ENCODE data around the gene NIN. TPM values are rescaled to one million over a fixed set of nuclear protein-coding genes. Genes with fewer than 3 reads are reported as not detected.
"Not testable (repeated sequence)": the region's sequence is repeated elsewhere in the genome, so short reads cannot be mapped to it uniquely, and the experiment has no call there.

NIN gene
- total RNA-seq, 4 donors from 2014 or later: 9.4 to 66.3 (median 26.5) TPM

- 68 to 72% methylated on average over 4 of the region's 4 CpGs for WGBS, 2 donors (ENCODE audit: low coverage in 1 of 2)
- H3K4me3 ChIP-seq: no peak overlapping the region
- intact Hi-C loops (cut with DNase I; ENCODE audit: low total_unique reads): no loop called here
- in situ Hi-C loops (cut with MboI; ENCODE audit: low pct_ligation_motif_present in 1 of 4, low pct_unique_long_range_greater_than_20kb in 1 of 4, low sequenced_read_pairs in 3 of 4): no loop called here
- no peaks in the 10 kb centered on the region for H3K27me3 ChIP-seq
- no peak for TF ChIP-seq CTCF (IDR thresholded peaks at IDR 0.05)
- TF ChIP-seq POLR2AphosphoS5 (IDR thresholded peaks at IDR 0.05): no peak
- TF ChIP-seq EP300 (IDR thresholded peaks at IDR 0.05; ENCODE audit: low read depth): no peak
- no peak for TF ChIP-seq POLR2A (IDR thresholded peaks at IDR 0.05)
- no peaks in the 10 kb centered on the region for H3K9me3 ChIP-seq
- no peak overlapping the region for H3K27ac ChIP-seq
- no peaks in the 10 kb centered on the region for H3K36me3 ChIP-seq
- no peaks in the 10 kb centered on the region for H3K4me1 ChIP-seq
- no peak for DNase-seq
Observed at GRCh38 chr14:50697659-50698290, 133.2 kb downstream of the NIN start.

GRCh38 chr14:50694260-50694659, 136.7 kb downstream of the NIN start:
- in situ Hi-C loops (cut with MboI; ENCODE audit: low pct_ligation_motif_present in 1 of 4, low pct_unique_long_range_greater_than_20kb in 1 of 4, low sequenced_read_pairs in 3 of 4); H3K4me1 ChIP-seq; DNase-seq; H3K27me3 ChIP-seq; H3K4me3 ChIP-seq; H3K9me3 ChIP-seq; intact Hi-C loops (cut with DNase I; ENCODE audit: low total_unique reads); H3K36me3 ChIP-seq; H3K27ac ChIP-seq: not testable (repeated sequence)
- WGBS, 2 donors (ENCODE audit: low coverage in 1 of 2): 98 to 100% methylated on average over 1 to 3 of the region's 3 CpGs

GRCh38 chr14:50688875-50689274, 142.1 kb downstream of the NIN start:
- DNase-seq: no peak
- Histone ChIP-seq H3K27ac (no peak overlapping the region), H3K4me3 (no peak overlapping the region), H3K9me3 (peaks cover 0 to 5% of the 10 kb centered on the region in 2 donors), H3K27me3 (no peaks in the 10 kb centered on the region), H3K36me3 (no peaks in the 10 kb centered on the region), H3K4me1 (no peaks in the 10 kb centered on the region)
- intact Hi-C loops (cut with DNase I; ENCODE audit: low total_unique reads): no loop called here
- no peak for TF ChIP-seq POLR2A (IDR thresholded peaks at IDR 0.05)
- no peak for TF ChIP-seq CTCF (IDR thresholded peaks at IDR 0.05)
- no peak for TF ChIP-seq POLR2AphosphoS5 (IDR thresholded peaks at IDR 0.05)
- TF ChIP-seq EP300 (IDR thresholded peaks at IDR 0.05; ENCODE audit: low read depth): no peak
- 92% methylated on average over 1 of the region's 1 CpG; no CpG with 5 or more reads in 1 of the 2 donors for WGBS, 2 donors (ENCODE audit: low coverage in 1 of 2)
- in situ Hi-C loops (cut with MboI; ENCODE audit: low pct_ligation_motif_present in 1 of 4, low pct_unique_long_range_greater_than_20kb in 1 of 4, low sequenced_read_pairs in 3 of 4): no loop called here

GRCh38 chr14:50679674-50680073, 151.3 kb downstream of the NIN start:
- DNase-seq: no peak
- Histone ChIP-seq H3K36me3 (no peaks in the 10 kb centered on the region), H3K9me3 (no peaks in the 10 kb centered on the region), H3K27me3 (no peaks in the 10 kb centered on the region), H3K4me1 (peaks cover 0 to 3% (median 0%) of the 10 kb centered on the region in 4 donors), H3K27ac (no peak overlapping the region), H3K4me3 (no peak overlapping the region)
- in situ Hi-C loops (cut with MboI; ENCODE audit: low pct_ligation_motif_present in 1 of 4, low pct_unique_long_range_greater_than_20kb in 1 of 4, low sequenced_read_pairs in 3 of 4): no loop called here
- TF ChIP-seq CTCF (IDR thresholded peaks at IDR 0.05) (no peak), EP300 (IDR thresholded peaks at IDR 0.05; ENCODE audit: low read depth) (no peak), POLR2A (IDR thresholded peaks at IDR 0.05) (no peak), POLR2AphosphoS5 (IDR thresholded peaks at IDR 0.05) (no peak)
- intact Hi-C loops (cut with DNase I; ENCODE audit: low total_unique reads): no loop called here

GRCh38 chr14:50678163-50678562, 152.8 kb downstream of the NIN start:
- no peak overlapping the region for H3K27ac ChIP-seq
- H3K4me3 ChIP-seq: no peak overlapping the region
- intact Hi-C loops (cut with DNase I; ENCODE audit: low total_unique reads) (no loop called here), in situ Hi-C loops (cut with MboI; ENCODE audit: low pct_ligation_motif_present in 1 of 4, low pct_unique_long_range_greater_than_20kb in 1 of 4, low sequenced_read_pairs in 3 of 4) (no loop called here)
- no peaks in the 10 kb centered on the region for H3K36me3 ChIP-seq
- peaks cover 0 to 3% (median 0%) of the 10 kb centered on the region in 4 donors for H3K4me1 ChIP-seq
- 76 to 84% methylated on average over 2 to 5 of the region's 5 CpGs for WGBS, 2 donors (ENCODE audit: low coverage in 1 of 2)
- H3K27me3 ChIP-seq: no peaks in the 10 kb centered on the region
- TF ChIP-seq CTCF (IDR thresholded peaks at IDR 0.05) (no peak), EP300 (IDR thresholded peaks at IDR 0.05; ENCODE audit: low read depth) (no peak), POLR2A (IDR thresholded peaks at IDR 0.05) (no peak), POLR2AphosphoS5 (IDR thresholded peaks at IDR 0.05) (no peak)
- no peak for DNase-seq
- H3K9me3 ChIP-seq: no peaks in the 10 kb centered on the region

All from transverse colon (tissue), 4 donors.